Activated gamma-delta T cell treated with anti-CD3 and anti-CD28 coated beads, Interleukin-2, amount 50 U/mL, for 16 hours (primary cell): ENCODE data around the gene PGAM2.
"Not testable (repeated sequence)": the region's sequence is repeated elsewhere in the genome, so short reads cannot be mapped to it uniquely, and the experiment has no call there.

Source experiments
- DNase-seq: peaks from one replicate; pipeline ENCODE4 v3.0.0-alpha.2; 2020; ENCODE audit warnings: low read depth

The PGAM2 gene

DNA sequence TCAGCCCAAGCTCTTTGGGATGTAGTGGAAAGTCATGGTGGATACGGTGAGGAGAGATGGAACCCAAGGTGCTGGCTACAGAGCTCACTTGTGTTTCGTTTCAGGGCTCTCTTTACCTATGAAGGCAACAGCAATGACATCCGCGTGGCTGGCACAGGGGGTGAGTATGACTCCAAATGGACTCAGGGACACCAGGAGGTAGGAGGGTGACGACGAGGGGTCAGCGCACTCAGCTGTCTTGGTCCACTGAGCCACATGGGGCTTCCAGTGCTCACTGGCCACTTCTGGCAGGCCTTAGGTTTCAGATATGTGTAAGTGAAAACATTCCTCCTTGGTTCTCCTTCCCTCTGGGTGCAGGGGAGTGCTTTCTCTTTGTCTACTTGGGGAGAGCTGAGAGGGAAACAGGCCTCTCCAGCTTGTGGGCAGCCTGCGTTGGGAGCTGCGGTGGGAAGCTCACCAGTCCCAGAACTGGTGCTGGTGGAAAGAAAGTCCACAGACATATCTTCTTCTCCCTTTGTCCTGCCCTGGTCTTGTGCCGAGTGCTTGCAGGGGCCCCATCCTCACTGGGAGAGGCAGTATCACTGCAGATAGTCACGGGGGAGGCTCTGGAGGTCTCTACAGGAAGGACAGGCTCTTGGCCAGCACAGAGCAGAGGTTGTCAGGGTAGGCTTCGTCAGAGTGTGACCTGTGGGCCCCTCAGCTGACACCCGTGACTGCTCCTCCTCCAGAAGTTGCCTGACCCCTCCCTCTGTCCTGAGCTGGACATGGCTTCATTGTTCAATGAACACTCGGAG lies 15.0 kb downstream of the PGAM2 start:
- no peak for DNase-seq

DNA sequence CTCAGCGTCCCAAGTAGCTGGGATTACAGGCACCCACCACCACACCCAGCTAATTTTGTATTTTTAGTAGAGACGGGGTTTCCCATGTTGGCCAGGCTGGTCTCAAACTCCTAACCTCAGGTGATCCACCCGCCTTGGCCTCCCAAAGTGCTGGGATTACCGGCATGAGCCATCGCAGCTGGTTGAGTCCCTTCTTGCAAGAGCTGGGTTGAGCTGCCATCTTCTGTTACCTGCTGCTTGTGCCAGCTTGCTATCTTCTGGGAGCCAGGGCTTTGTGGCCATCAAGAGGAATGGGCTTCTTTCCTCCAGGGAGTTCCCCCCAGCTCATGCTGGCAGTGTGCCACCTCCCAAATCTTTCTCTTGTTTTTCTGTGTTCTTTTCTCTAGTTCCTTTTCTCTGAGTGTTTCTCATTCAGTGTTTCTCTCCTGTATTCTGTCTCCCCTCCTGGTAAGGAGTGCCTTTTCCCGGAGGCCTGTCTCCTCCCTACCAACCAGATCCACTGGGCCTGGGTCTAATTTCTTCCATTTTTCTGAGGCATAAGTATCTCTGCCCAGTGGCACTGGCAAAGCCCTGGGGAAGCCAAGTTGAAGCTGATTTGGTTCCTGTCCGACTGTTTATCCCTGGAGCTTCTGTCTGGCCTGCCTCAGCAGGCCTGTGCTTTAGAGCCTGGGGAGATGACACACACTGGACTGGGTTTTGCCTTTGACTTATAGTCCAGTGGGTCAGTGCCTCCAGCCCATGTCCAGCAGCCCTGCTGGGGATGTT lies 17.2 kb downstream of the PGAM2 start:
- no peak for DNase-seq

DNA sequence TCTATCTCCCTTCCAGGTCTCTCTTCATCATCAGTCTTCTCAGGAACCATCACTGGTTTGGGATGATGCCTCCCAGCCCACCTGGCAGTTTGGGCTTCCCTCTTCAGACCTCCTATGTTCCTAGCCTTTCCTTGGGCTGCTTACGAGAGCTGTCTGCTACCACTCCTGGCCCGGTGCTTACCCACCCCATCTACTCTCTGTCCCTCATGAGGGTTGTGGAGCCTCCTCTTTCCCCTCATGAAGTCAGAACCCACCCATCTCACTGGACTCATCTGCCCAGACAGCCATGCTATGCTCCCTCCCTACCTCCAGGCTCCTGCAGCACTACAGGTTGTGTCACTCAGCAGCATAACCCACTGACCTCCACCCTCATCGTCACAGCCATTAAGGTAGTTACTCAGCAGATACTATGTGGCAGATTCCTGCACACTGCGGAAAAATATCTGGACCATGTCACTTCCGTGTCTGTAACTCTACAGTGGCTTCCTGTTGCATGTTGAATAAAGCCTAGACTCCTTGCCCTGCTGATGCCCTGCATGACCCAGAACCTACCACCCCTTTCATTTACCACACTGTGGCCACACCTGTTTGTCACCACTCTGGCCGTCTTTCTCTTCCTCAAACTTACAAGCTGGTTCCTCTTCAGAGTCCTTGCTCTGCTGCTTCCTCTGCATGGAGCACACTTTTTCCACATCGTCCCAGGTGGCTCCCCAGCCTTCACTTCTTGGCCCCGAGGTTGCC lies 18.9 kb downstream of the PGAM2 start:
- no peak for DNase-seq

DNA sequence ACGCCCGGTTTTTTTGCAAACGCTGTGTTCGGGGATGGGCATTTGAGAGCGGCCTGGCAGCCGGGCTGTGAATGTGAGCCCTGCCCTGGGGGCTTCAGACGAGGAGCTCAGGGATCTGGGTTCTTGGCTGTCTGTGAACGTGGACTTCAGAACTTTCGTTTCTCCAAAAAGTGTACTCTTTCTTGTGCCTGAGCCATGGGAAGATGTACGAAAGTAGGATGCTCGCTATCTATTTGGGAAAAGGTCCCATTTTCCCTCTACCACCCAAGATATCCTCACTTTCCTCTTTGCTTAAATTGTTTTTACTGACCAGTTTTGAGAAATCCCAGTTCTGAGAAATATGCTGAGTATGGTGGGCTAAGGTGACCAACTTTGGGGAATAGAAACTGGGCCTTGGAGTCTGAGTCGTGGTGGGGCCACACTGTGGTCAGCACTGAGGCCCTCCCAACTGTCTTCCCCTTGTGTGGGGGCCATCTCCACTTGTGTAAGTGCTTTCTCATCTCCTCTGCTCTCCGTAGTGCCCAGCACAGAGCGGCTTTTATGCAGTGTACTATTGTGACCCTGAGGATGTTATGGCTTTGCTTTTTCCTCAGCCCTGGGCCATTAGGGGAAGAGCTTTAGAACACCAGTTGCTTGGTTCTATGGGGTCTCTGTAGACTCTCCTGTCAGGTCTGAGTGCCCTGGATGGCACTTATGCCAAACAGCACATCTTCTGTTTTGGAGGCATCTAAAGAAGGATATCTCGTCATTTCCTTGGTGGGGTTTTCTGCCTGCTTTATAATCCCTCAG lies 19.9 kb downstream of the PGAM2 start:
- DNase-seq, result no peak

DNA sequence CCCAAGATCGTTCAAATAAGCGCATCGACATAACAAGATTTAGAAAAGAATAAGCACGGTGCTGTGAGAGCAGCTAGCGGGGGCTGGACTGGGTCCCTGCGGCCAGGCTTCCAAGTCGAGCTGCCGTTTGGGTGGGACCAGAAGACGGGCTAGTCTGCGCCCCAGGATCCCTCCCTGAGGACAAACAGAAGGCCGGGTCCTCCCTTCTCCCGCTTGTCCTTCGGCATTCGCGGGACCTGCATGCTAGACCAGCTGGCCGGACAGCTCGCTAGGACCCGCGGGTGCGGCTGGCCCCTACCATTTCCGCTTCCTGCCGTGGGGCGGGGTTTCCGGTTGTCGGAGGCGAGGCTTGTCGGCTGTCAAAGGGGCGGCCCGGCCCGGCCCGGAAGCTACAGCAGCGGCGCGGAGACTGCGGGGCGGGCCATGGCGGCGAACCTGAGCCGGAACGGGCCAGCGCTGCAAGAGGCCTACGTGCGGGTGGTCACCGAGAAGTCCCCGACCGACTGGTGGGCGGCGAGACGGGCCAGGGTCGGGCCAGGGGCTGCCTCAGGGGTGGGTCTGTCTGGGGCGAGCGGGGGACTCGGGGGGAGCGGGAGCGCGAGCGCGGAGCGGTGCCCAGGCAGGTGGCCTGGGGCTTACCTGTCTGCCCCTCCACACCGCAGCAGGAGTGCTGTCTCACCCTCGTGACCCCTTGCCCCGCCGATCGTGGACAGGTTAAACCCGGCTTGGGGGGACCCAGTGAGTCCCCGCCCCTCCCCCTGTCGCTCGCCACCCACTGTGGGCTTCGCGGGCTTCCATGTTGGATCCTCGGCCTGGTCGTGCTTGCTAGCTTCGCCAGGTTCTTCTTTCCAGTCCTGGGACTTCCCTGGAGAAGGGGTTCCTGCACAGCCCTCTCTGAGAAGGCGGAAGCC lies 20.8 kb downstream of the PGAM2 start, which contains the start of gene DBNL:
Gene DBNL (plus strand): TSS at position 388 of the 911 bp plus-strand sequence. CDS start 36 bp downstream, at position 424.
- DNase-seq, result peak; percentile 92

DNA sequence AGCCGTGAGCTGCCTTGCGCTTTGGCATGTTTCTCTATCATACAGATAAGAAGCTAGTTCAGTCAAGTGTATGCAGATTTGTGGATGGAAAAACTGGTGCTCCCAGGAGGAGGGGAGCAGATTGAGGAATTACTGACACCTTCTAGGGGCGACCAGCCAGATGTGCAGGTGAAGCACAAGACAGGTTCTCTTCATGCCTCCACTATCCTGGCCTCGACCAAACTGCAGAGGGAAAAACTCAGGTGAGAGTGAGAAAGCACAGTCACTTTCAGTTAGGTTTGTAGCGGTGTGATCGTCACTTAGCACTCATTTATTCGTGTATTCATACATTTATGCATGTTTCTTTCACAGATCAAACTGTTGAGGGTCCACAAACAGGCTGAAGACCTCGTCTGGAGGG lies 21.5 kb downstream of the PGAM2 start:
- DNase-seq, result no peak

DNA sequence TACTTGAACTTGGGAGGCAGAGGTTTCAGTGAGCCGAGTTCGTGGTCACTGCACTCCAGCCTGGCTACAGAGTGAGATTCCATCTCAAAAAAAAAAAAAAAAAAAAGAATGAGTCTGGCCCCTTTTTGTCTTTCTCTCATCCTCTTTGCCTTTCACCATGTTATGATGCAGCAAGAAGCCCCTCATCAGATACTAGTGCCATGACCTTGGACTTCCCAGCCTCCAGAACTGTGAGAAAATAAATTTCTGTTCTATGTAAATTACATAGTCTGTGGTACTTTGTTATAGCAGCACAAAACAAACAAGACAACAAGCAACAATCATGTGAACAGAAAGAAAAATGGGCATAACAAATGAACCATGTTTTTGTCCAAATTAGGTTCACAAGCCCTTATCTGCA lies 23.1 kb downstream of the PGAM2 start:
- no peak for DNase-seq

DNA sequence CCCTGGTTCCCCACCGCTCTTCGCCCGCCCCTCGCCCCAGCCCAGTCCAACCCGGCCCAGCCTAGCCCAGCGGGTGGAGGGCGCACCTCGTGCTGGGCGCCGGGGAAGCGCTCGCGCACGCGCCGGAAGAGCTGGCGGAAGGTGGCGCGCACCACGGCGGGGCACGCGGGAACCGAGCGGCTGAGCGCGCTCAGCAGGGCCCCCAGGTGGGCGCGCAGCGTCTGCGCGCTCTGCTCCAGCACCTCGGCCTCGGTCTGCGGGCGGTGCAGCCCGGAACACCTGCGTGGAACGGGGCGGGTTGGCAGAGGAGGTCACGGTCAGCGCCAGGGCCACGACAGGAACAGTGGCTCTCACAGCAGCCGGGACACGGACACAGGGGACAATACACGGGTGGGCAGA lies 24.9 kb downstream of the PGAM2 start:
- DNase-seq, result peak; percentile 40

DNA sequence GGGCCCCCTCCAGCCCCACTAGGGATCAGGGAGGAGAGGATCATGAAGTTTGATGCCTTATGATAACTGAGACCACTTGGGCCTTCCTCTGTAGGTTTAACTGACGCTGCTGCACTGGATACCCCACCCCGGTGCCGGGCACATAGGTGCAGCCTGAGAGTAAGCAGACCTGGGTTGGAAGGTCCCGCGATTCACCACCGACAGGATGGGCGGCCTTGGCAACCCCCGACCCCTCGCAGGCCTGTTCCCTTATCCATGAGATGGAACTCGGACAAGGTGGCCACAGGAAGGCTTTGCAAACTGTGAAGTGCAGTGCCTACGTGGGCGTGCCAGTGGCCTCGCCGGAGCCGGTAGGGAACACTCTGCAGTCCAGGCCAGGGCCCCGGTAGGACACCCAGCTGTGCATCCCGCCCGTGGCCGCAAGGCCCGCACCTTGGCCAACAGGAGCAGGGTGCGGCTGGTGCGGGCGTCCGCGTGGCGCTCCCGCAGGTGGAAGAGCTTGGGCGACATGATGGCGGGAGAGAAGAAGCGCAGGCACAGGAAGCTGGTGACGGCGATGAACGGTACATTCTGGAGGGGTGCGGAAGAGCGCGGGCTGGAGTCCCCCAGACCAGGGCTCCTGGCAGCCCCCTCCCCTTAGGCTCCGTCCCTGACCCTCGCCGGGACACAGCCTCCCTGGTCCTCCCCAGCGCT lies 25.4 kb downstream of the PGAM2 start:
- DNase-seq, result not testable (repeated sequence)

DNA sequence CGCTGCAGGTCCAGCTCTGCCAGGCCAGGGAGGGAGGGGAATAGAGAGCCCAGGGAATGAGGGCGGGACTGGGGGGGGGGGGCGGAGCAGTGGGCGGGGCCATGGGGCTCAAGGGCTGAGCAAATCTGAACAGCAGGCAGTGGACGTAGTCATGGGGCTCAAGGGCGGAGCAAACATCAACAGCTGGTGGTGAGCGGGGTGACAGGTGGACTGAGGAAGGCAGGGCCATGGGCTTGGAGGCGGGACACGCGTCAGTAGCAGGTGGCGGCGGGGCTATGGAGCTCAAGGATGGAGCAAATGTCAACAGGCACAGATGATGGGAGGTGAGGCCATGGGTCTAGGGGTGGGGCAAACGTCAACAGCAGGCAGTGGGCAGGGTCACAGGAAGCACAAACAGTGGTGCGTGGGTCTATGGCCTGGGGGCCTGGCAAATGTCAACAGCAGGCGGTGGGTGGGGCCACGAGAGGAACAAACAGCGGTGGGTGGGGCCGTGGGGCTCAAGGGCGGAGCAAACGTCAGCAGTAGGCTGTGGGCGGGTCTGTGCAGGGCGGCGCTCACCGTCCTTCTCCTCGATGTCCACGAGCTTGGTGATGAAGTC lies 26.3 kb downstream of the PGAM2 start:
- DNase-seq, result peak; percentile 84

DNA sequence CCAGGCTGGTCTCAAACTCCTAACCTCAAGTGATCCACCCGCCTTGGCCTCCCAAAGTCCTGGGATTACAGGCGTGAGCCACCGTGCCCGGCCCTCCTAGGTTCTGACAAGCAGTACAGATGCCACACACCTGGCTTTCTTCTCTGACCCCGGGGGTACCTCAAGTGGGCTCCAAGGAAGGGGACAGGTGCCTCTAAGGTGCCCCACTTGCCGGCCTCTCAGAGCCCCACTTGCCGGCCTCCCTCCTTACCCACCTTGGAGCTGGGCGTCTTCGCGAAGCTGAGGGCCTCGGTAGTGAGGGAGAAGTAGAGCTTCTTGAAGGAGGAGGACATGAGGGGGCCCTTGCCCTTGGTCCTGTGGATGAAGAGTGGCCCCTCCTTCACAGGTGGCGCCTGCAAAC lies 26.8 kb downstream of the PGAM2 start:
- not testable (repeated sequence) for DNase-seq

DNA sequence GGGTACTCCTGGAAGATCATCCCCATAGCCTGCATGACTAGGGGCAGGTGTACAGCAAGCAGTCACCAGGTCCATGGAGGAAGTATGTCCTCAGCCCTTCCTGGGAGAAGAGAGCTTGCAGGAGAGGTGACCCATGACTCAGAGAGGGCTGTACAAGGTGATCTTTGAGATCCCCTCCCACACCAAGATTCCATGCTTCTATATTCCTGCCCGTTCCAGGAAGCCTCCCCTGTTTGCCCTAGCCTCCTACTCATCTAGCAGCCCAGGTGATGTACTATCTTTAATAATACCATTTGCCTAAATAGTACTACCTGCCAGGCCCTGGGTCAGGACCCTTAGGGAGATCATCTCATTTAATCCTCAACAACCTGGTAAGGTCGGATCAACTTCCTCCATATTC lies 27.4 kb downstream of the PGAM2 start:
- not testable (repeated sequence) for DNase-seq

DNA sequence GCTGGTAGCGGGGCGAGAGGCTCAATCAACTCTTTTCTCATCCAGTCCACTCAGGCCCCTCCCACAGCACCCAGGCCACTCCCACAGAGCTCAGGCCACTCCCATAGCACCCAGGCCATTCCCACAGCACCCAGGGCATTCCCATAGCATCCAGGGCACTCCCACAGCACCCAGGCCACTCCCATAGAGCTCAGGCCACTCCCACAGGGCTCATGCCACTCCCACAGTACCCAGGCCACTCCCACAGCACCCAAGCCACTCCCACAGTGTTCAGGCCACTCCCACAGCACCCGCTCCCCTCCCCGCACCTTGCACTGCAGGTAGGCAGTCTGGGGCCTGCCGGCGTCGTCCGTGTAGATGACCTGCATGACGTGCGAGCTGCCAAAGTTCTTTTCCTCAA lies 29.0 kb downstream of the PGAM2 start:
- not testable (repeated sequence) for DNase-seq

DNA sequence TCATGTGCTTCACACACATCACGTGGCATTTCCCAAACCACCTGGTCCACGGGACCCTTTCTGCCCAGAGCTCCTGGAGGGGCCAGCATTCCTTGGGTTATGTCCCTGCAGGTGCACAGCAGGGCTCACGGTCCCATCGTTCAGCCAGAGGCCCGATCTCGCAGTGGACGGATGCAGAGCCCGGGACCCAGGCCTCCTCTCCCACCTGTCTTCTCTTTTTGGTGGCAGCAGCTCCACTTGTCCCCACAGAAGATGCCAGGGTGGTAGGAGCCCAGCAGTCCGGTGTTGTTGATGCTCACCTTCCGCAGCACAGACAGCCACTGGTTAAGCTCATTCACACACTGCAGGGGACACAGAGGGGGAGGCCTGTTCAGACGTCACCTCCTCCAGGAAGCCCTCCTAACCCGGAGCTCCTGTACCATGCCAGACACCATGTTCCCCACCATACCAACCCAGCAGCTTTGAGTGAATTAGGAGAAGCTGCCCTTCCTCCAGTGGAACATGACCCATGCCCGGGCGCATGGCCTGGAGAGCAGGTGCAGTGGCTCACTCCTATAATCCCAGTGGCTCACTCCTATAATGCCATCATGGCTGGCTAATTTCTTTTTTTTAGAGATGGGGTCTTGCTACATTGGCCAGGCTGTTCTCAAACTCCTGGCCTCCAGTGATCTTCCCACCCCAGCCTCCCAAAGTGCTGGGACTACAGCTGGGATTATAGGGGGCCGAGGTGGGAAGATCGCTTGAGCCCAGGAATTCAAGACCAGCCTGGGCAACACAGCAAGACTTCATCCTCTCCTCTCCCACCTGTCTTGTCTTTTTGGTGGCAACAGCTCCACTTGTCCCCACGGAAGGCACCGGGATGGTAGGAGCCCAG lies 31.2 kb downstream of the PGAM2 start:
- not testable (repeated sequence) for DNase-seq

DNA sequence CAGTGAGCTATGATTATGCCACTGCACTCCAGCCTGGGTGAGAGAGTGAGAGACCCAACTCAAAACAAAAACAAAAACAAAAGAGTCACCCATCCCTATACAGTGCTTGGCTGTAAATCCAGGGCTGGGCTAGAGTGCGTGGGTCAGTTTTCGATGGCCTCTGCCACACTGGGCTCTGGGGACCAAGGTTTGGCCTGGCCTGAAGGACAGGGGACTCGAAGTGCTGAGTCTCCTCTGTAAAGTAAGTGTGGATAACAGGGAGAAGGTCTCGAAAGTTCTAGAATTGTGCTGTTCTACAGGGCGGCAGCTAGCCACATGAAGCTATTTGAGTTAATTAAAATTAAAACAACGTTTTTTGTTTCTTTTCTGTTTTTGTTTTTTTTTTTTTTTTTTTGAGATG lies 33.3 kb downstream of the PGAM2 start:
- not testable (repeated sequence) for DNase-seq

DNA sequence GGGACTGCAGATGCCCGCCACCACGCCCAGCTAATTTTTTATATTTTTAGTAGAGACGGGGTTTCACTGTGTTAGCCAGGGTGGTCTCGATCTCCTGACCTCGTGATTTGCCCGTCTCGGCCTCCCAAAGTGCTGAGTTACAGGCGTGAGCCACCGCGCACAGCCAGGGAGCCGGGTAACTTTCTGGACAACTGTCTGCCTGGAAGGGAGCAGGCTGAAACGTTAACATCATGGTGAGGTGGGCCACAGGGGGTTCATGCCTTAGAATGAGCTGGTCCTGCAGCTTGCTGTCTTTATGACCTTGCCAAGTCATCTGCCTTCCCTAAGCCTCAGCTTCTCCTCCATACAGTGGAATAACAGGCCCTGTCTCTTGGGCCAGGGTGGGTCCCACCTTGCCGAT lies 34.0 kb downstream of the PGAM2 start:
- not testable (repeated sequence) for DNase-seq

DNA sequence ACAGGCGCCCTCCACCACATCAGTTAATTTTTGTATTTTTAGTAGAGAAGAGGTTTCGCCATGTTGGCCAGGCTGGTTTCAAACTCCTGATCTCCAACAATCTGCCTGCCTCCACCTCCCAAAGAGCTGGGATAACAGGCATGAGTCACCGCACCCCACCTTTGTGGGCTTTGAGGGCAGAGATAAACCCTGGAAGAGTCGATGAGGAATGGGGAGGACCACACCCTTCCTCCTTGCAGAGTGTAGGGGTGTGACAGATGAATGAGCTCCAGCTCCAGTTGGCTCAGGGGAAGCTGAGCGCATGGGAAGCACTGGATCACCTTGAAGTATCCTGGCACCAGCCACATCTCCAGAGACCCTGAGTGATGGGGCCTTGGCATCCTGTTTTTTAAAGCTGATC lies 35.3 kb downstream of the PGAM2 start:
- not testable (repeated sequence) for DNase-seq

DNA sequence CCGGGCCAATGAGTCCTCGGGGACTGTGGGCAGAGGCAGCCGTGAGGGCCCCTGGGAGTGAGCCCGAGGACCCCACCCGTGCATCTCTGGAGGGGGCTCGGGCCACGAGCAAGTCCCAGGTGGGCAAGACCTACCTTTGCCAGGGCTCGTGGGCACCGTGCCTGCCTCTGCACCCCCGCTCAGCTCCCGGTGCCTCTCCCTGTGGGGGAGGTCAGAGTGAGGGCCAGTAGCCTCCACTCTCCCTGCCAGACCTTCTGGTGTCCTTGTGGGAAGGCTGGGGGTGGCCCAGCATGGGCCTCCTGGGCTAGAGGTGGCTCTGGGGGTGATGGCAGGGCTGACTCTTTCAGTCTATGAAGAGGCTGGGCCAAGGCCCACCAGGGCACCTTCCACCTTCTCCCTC lies 35.9 kb downstream of the PGAM2 start:
- DNase-seq, result not testable (repeated sequence)
